Breast epithelium (tissue), 4 donors: ENCODE results near the gene CRIM1. TPM values are rescaled to one million over a fixed set of nuclear protein-coding genes. Genes with fewer than 3 reads are reported as not detected.
A peak's percentile ranks its signal among the peaks of the same experiment; 100 is the strongest.

Source experiments
- DNase-seq, 2 donors: peaks; one replicate each; pipeline ENCODE4 v3.0.0-alpha.2; 2019; ENCODE audit warnings: low spot score in 2 of 2
- H3K27ac ChIP-seq, 2 donors: fragments of 200-600 bp; sonication (generic) in 1 of 2; one replicate each; pipeline ENCODE4 v1.5.1; 2016 to 2019; ENCODE audit warnings: mild to moderate bottlenecking in 1 of 2
- H3K27me3 ChIP-seq, 2 donors: fragments of 200-600 bp; sonication (generic) in 1 of 2; one replicate each; pipeline versions ENCODE4 v1.5.1 to v1.6.0; 2017 to 2019; ENCODE audit warnings: control low read depth in 1 of 2, mild to moderate bottlenecking in 1 of 2
- H3K36me3 ChIP-seq: fragments of 200-600 bp; one replicate; pipeline ENCODE4 v1.5.1; 2019
- H3K4me1 ChIP-seq, 2 donors: fragments of 200-600 bp; sonication (generic); one replicate each; pipeline ENCODE4 v1.5.1; 2016 to 2019; ENCODE audit warnings: control low read depth in 1 of 2
- H3K4me3 ChIP-seq, 3 donors: fragments of 200-600 bp; sonication (generic); 1 replicate in 2 of 3; 2 replicates in 1 of 3; pipeline ENCODE4 v1.5.1; 2016 to 2019; ENCODE audit warnings: mild to moderate bottlenecking in 3 of 3, moderate library complexity in 2 of 3
- H3K9me3 ChIP-seq, 2 donors: fragments of 200-600 bp; sonication (generic) in 1 of 2; one replicate each; pipeline ENCODE4 v1.5.1; 2016 to 2019; ENCODE audit warnings: control low read depth in 1 of 2
- CTCF ChIP-seq, 3 donors: fragments of 450-650 bp; IDR thresholded peaks; one replicate each; pipeline ENCODE4 v1.5.1; 2016 to 2017; ENCODE audit warnings: antibody characterized with exemption in 3 of 3, mild to moderate bottlenecking in 3 of 3, moderate library complexity in 3 of 3
- POLR2A ChIP-seq: fragments of 450-650 bp; IDR thresholded peaks from one replicate; pipeline ENCODE4 v1.6.1; 2016; ENCODE audit warnings: antibody characterized with exemption, mild to moderate bottlenecking, moderate library complexity
- POLR2AphosphoS5 ChIP-seq, 3 donors: sonication (generic); formaldehyde crosslinking; IDR thresholded peaks; one replicate each; pipeline ENCODE4 v1.6.1; 2017; ENCODE audit warnings: antibody characterized with exemption in 3 of 3
- intact Hi-C: fragments of 100-400 bp; cut with DNase I; formaldehyde crosslinking; loops from one replicate; pipeline ENCODE4 v1.15.1; 2023; ENCODE audit warnings: low total_unique reads
- total RNA-seq, 3 donors: library from RNA; depleted of rRNA; stranded (reverse); fragments of >200 nt; gene quantifications; one replicate each; pipeline ENCODE4 v1.1.0, GENCODE V29; 2016

The CRIM1 gene
- total RNA-seq, 3 donors from 2014 or later = 166 to 187 (median 178) TPM

- Histone ChIP-seq H3K4me1 (peaks cover 0 to 3% of the 10 kb centered on the region in 2 donors), H3K4me3 (no peak overlapping the region), H3K36me3 (no peaks in the 10 kb centered on the region), H3K27me3 (no peaks in the 10 kb centered on the region), H3K27ac (peak overlapping the region in 1 of 2 donors; percentile 64), H3K9me3 (no peaks in the 10 kb centered on the region)
- DNase-seq = no peak
- intact Hi-C loops = no loop called here
- no peak for TF ChIP-seq POLR2A
- no peak for TF ChIP-seq POLR2AphosphoS5 (IDR thresholded peaks at IDR 0.05)
- no peak for TF ChIP-seq CTCF (IDR thresholded peaks at IDR 0.05)
Observed at GRCh38 chr2:36392571-36393255, 37.1 kb downstream of the CRIM1 start.

GRCh38 chr2:36393738-36394256, 38.2 kb downstream of the CRIM1 start:
- H3K27ac ChIP-seq = peak overlapping the region; percentile 56 to 64
- no peak for DNase-seq
- TF ChIP-seq CTCF (IDR thresholded peaks at IDR 0.05) (no peak), POLR2AphosphoS5 (IDR thresholded peaks at IDR 0.05) (no peak)
- H3K36me3 ChIP-seq = no peaks in the 10 kb centered on the region
- intact Hi-C loops = no loop called here
- peak overlapping the region in 1 of 3 donors; percentile 16 for H3K4me3 ChIP-seq
- no peaks in the 10 kb centered on the region for H3K27me3 ChIP-seq
- H3K9me3 ChIP-seq = no peaks in the 10 kb centered on the region
- H3K4me1 ChIP-seq = peaks cover 0 to 3% of the 10 kb centered on the region in 2 donors

GRCh38 chr2:36394804-36395203, 39.2 kb downstream of the CRIM1 start:
- intact Hi-C loops = no loop called here
- Histone ChIP-seq H3K4me3 (no peak overlapping the region), H3K27ac (peak overlapping the region; percentile 7 to 40), H3K36me3 (no peaks in the 10 kb centered on the region), H3K27me3 (no peaks in the 10 kb centered on the region), H3K4me1 (peaks cover 0 to 3% of the 10 kb centered on the region in 2 donors), H3K9me3 (no peaks in the 10 kb centered on the region)
- no peak for DNase-seq
- no peak for TF ChIP-seq CTCF (IDR thresholded peaks at IDR 0.05)

- intact Hi-C loops = no loop called here
- peak overlapping the region in 1 of 2 donors; percentile 7 for H3K27ac ChIP-seq
- H3K4me3 ChIP-seq = no peak overlapping the region
- DNase-seq = no peak
- no peaks in the 10 kb centered on the region for H3K9me3 ChIP-seq
- TF ChIP-seq CTCF (IDR thresholded peaks at IDR 0.05) (no peak), POLR2AphosphoS5 (IDR thresholded peaks at IDR 0.05) (no peak)
- H3K36me3 ChIP-seq = no peaks in the 10 kb centered on the region
- no peaks in the 10 kb centered on the region for H3K27me3 ChIP-seq
- peaks cover 0 to 3% of the 10 kb centered on the region in 2 donors for H3K4me1 ChIP-seq
Observed at GRCh38 chr2:36395866-36396265, 40.3 kb downstream of the CRIM1 start.

GRCh38 chr2:36396878-36397539, 41.4 kb downstream of the CRIM1 start:
- intact Hi-C loops = no loop called here
- Histone ChIP-seq H3K4me1 (peaks cover 0 to 3% of the 10 kb centered on the region in 2 donors), H3K27ac (no peak overlapping the region), H3K9me3 (no peaks in the 10 kb centered on the region), H3K27me3 (no peaks in the 10 kb centered on the region), H3K4me3 (no peak overlapping the region), H3K36me3 (no peaks in the 10 kb centered on the region)
- no peak for TF ChIP-seq POLR2A
- TF ChIP-seq POLR2AphosphoS5 (IDR thresholded peaks at IDR 0.05) = no peak
- no peak for TF ChIP-seq CTCF (IDR thresholded peaks at IDR 0.05)
- no peak for DNase-seq
